SU-DHL-6 (cell line): Measurements from ENCODE around the gene PSMA5.

Source experiments
- CTCF ChIP-seq: fragments of 200-600 bp; sonication (generic); IDR thresholded peaks from one replicate; pipeline ENCODE4 v1.5.1; 2017; ENCODE audit warnings: antibody characterized with exemption, mild to moderate bottlenecking, low read length, moderate library complexity; ENCODE audit not compliant: insufficient read depth, poor library complexity, severe bottlenecking
- EZH2phosphoT487 ChIP-seq: fragments of 200-600 bp; sonication (generic), shearing (Covaris generic); conservative IDR thresholded peaks from 2 replicates; pipeline ENCODE4 v1.6.1; 2018; ENCODE audit warnings: mild to moderate bottlenecking, antibody characterized with exemption, low read length, moderate library complexity, mixed read lengths

- no peak for TF ChIP-seq CTCF
- TF ChIP-seq EZH2phosphoT487: no peak
Measured at GRCh38 chr1:109377698-109378097, 48.5 kb downstream of the PSMA5 start.
